SK-N-SH (cell line): ENCODE data around the gene NYNRIN. TPM values are rescaled to one million over a fixed set of nuclear protein-coding genes. Genes with fewer than 3 reads are reported as not detected.

Source experiments
- CTCF ChIA-PET: fragments of 300-600, 350-600 bp; formaldehyde crosslinking; extraction: SDS; loops from one replicate; lab custom pipeline; 2021; lab: Yijun Ruan, JAX
- POLR2A ChIA-PET: fragments of 350-600 bp; sonication (Branson Sonifier 250); formaldehyde crosslinking; extraction: SDS; loops from one replicate; lab custom pipeline; 2020; ENCODE audit warnings: antibody characterized with exemption, inconsistent platforms; lab: Yijun Ruan, JAX
- DNase-seq: peaks from one replicate; pipeline ENCODE4 v3.0.0; 2012
- H2AFZ ChIP-seq: fragments of 200-600 bp; sonication (generic); 2 replicates; pipeline ENCODE4 v1.8.1; 2016; ENCODE audit warnings: antibody characterized with exemption, mild to moderate bottlenecking, low read depth
- H3F3A ChIP-seq: fragments of 200-600 bp; sonication (generic); replicated peaks from 2 replicates; pipeline ENCODE3; 2016; ENCODE audit warnings: antibody characterized with exemption, mild to moderate bottlenecking; ENCODE audit not compliant: insufficient read depth
- H3K27ac ChIP-seq, 2 experiments: fragments of 200-500 bp in 1 of 2; fragments of 200-600 bp in 1 of 2; sonication (Bioruptor generic) in 1 of 2; sonication (generic), shearing (Covaris generic) in 1 of 2; 2 replicates each; pipeline versions ENCODE4 v1.5.1 to v1.6.1; 2014 to 2016; ENCODE audit warnings: low read depth in 2 of 2, inconsistent platforms in 1 of 2, low read length in 1 of 2, mild to moderate bottlenecking in 1 of 2, mixed read lengths in 1 of 2
- H3K27me3 ChIP-seq: fragments of 200-600 bp; sonication (generic), shearing (Covaris generic); 2 replicates; pipeline ENCODE4 v1.6.1; 2016; ENCODE audit warnings: mixed run types; ENCODE audit not compliant: insufficient read depth
- H3K36me3 ChIP-seq, 2 experiments: fragments of 200-500 bp in 1 of 2; fragments of 200-600 bp in 1 of 2; sonication (Bioruptor generic) in 1 of 2; sonication (generic) in 1 of 2; replicated peaks in 1 of 2; 2 replicates each; pipeline versions ENCODE3 to v1.5.1; 2014 to 2016; ENCODE audit warnings: low read length in 1 of 2, mild to moderate bottlenecking in 1 of 2; ENCODE audit not compliant: insufficient read depth in 2 of 2, control insufficient read depth in 1 of 2
- H3K4me1 ChIP-seq, 2 experiments: fragments of 200-500 bp in 1 of 2; fragments of 200-600 bp in 1 of 2; sonication (Bioruptor generic) in 1 of 2; sonication (generic), shearing (Covaris generic) in 1 of 2; 2 replicates each; pipeline versions ENCODE4 v1.5.1 to v1.6.1; 2014 to 2016; ENCODE audit warnings: low read depth in 1 of 2, low read length in 1 of 2, mixed run types in 1 of 2; ENCODE audit not compliant: insufficient read depth in 2 of 2, control insufficient read depth in 1 of 2
- H3K4me2 ChIP-seq: fragments of 200-600 bp; sonication (generic), shearing (Covaris generic); 2 replicates; pipeline ENCODE4 v1.6.1; 2017; ENCODE audit warnings: mixed run types
- H3K4me3 ChIP-seq, 2 experiments: fragments of 200-500 bp in 1 of 2; fragments of 200-600 bp in 1 of 2; sonication (Bioruptor generic) in 1 of 2; sonication (generic), shearing (Covaris generic) in 1 of 2; 2 replicates each; pipeline versions ENCODE4 v1.5.1 to v1.8.1; 2014 to 2016; ENCODE audit warnings: low read depth in 2 of 2, inconsistent platforms in 1 of 2, low read length in 1 of 2, mild to moderate bottlenecking in 1 of 2, mixed read lengths in 1 of 2, moderate library complexity in 1 of 2
- H3K79me2 ChIP-seq: fragments of 200-600 bp; sonication (generic); 2 replicates; pipeline ENCODE4 v1.8.1; 2017; ENCODE audit warnings: mild to moderate bottlenecking; ENCODE audit not compliant: insufficient read depth
- H3K9ac ChIP-seq: fragments of 200-600 bp; sonication (generic); 2 replicates; pipeline ENCODE4 v1.6.1; 2017; ENCODE audit warnings: mixed run types
- H3K9me2 ChIP-seq: fragments of 200-600 bp; sonication (generic); 2 replicates; pipeline ENCODE4 v1.6.1; 2017; ENCODE audit warnings: mixed run types
- H3K9me3 ChIP-seq: fragments of 200-600 bp; sonication (generic); 2 replicates; pipeline ENCODE4 v1.6.1; 2017; ENCODE audit warnings: mixed run types, mild to moderate bottlenecking, moderate library complexity
- H4K20me1 ChIP-seq: fragments of 200-600 bp; sonication (generic); 2 replicates; pipeline ENCODE4 v1.6.1; 2017; ENCODE audit warnings: mild to moderate bottlenecking, mixed run types; ENCODE audit not compliant: insufficient read depth
- ELF1 ChIP-seq: IDR thresholded peaks from 2 replicates; pipeline ENCODE4 v1.4.0; 2012
- FOXM1 ChIP-seq: IDR thresholded peaks from 2 replicates; pipeline ENCODE4 v1.4.0; 2012; ENCODE audit warnings: low read depth, mild to moderate bottlenecking
- GATA2 ChIP-seq: sonication (generic); formaldehyde crosslinking; IDR thresholded peaks from 2 replicates; pipeline ENCODE4 v1.5.0; 2020; ENCODE audit warnings: mild to moderate bottlenecking, missing genetic modification reagents
- JUND ChIP-seq: IDR thresholded peaks from 2 replicates; pipeline ENCODE4 v1.4.0; 2012
- MEF2A ChIP-seq: IDR thresholded peaks from 2 replicates; pipeline ENCODE4 v1.4.0; 2012; ENCODE audit warnings: low read depth, borderline replicate concordance
- MXI1 ChIP-seq: IDR thresholded peaks from 2 replicates; pipeline ENCODE4 v1.6.1; 2012; ENCODE audit warnings: mild to moderate bottlenecking, low read depth, low read length, improper control_type of control experiment
- NFIC ChIP-seq: IDR thresholded peaks from 2 replicates; pipeline ENCODE4 v1.4.0; 2012; ENCODE audit warnings: borderline replicate concordance
- NRF1 ChIP-seq: IDR thresholded peaks from 2 replicates; pipeline ENCODE4 v1.6.1; 2012; ENCODE audit warnings: low read depth, mild to moderate bottlenecking, low read length
- POLR2AphosphoS5 ChIP-seq: IDR thresholded peaks from 2 replicates; pipeline ENCODE4 v1.6.1; 2012; ENCODE audit warnings: low read depth, low read length
- RAD21 ChIP-seq: IDR thresholded peaks from 2 replicates; pipeline ENCODE4 v1.6.1; 2012; ENCODE audit warnings: mild to moderate bottlenecking, low read length
- RFX5 ChIP-seq: IDR thresholded peaks from 2 replicates; pipeline ENCODE4 v1.6.1; 2012; ENCODE audit warnings: mild to moderate bottlenecking, improper control_type of control experiment, low read length
- SIN3A ChIP-seq: IDR thresholded peaks from 2 replicates; pipeline ENCODE4 v1.6.1; 2012; ENCODE audit warnings: low read depth, mild to moderate bottlenecking, low read length, moderate library complexity, borderline replicate concordance
- TEAD4 ChIP-seq: IDR thresholded peaks from 2 replicates; pipeline ENCODE4 v1.4.0; 2012; ENCODE audit warnings: mild to moderate bottlenecking, borderline replicate concordance; ENCODE audit not compliant: insufficient read depth
- YY1 ChIP-seq: IDR thresholded peaks from 2 replicates; pipeline ENCODE4 v1.4.0; 2012; ENCODE audit warnings: low read depth, mild to moderate bottlenecking
- WGBS: methylation state at CpG from one replicate; pipeline ENCODE4 v1.1.6; 2017; ENCODE audit warnings: low lambda C conversion rate; 5-methylcytosine and 5-hydroxymethylcytosine counted together
- polyA plus RNA-seq, 3 experiments: library from polyadenylated mRNA; depleted of rRNA; stranded (reverse); fragments of >200 nt; gene quantifications; 2 replicates each; pipeline ENCODE4 v1.2.3, GENCODE V29; 2012
- TF ChIP-seq, protein P1 (sequence below): fragments of 200-600 bp; sonication (generic); IDR thresholded peaks from 2 replicates; pipeline ENCODE4 v1.6.1; 2017; ENCODE audit warnings: antibody characterized with exemption, mild to moderate bottlenecking, moderate library complexity
- TF ChIP-seq, protein P2 (sequence below): IDR thresholded peaks from 2 replicates; pipeline ENCODE4 v1.4.0; 2012; ENCODE audit warnings: low read depth

NYNRIN gene
- polyA plus RNA-seq, 1 of the 3 experiments (the other 2 are of a cell fraction), result 4.8 TPM

DNA sequence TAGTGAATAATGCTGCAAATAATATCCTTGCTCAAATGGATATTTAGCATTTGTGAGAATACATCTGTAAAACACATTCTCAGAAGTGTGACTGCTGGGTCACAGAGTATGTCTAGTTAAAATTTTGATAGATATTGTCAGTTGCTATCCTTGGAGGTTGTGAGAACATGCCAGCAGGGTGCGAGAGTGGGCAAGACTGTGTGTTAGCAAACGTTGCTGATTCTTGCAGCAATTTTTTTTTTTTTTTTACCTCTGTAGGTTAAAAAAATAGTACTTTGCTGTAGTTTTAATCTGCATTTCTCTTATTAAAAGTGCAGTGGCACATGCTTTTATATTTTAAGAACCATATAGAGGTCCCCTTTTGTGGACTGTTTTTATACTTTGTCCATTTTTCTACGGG lies 4.5 kb upstream of the NYNRIN start:
- CTCF ChIA-PET, result interaction anchor here (1.0 to 2.5 kb wide), 4 partner anchors 14 to 37 kb away, joined by 3 to 7 read pairs (median 4); no protein-coding TSS in a partner anchor
- WGBS, result 58% methylated on average over 3 of the region's 3 CpGs
- TF ChIP-seq YY1 (no peak), GATA2 (no peak), NRF1 (no peak), RFX5 (no peak), MEF2A (no peak), TEAD4 (no peak), POLR2AphosphoS5 (no peak), JUND (no peak), SIN3A (no peak)

DNA sequence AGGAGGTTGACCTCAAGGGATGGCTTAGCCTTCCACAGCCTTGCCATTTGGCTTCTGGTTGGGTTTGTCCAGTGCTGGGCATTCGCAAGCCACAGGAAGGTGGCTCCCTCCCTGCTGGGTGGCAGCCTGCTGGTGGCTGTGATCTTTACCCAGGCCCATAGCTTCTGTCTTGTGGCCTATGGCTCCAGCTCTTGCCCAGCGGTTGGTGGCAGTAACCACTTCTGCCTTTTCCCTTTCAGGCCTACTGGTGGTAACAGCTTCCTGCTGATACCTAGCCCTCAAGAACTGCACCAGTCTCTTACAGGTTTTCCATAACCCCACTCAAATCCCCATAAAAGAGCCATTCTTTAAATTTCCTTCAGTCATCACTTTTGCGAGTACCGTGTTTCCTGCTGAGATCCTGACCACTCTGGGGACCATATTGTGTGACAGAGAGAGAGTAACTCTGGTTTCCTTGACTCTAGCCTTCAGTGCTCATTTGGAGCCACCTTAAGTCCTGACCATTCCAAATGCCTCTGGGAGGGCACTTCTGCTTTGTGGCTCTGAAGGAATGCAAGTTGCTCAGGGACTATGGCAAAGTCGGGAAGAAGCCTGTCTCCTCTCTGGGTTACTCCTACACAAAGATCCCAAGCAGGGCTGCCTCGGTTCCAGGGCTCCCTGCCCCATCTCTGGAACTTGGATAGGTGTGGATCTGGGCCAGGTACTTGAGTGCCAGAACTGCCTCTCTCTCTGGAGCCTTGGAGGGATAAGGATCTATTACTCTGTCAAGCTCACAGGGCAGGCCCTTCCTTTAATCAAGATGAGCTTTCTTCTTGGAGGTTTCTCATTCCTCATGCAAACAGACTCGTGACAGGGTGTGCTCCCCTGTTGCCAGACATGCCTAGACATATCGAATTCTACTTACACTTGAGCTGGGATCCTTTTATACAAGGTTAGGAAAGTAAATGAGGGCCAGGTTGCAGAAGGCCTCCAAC lies 2.9 kb upstream of the NYNRIN start:
- TF ChIP-seq MEF2A (no peak), SIN3A (no peak), FOXM1 (no peak), RAD21 (no peak), POLR2AphosphoS5 (no peak), NFIC (no peak), MXI1 (no peak), ELF1 (no peak)
- TF ChIP-seq, protein P1, sequence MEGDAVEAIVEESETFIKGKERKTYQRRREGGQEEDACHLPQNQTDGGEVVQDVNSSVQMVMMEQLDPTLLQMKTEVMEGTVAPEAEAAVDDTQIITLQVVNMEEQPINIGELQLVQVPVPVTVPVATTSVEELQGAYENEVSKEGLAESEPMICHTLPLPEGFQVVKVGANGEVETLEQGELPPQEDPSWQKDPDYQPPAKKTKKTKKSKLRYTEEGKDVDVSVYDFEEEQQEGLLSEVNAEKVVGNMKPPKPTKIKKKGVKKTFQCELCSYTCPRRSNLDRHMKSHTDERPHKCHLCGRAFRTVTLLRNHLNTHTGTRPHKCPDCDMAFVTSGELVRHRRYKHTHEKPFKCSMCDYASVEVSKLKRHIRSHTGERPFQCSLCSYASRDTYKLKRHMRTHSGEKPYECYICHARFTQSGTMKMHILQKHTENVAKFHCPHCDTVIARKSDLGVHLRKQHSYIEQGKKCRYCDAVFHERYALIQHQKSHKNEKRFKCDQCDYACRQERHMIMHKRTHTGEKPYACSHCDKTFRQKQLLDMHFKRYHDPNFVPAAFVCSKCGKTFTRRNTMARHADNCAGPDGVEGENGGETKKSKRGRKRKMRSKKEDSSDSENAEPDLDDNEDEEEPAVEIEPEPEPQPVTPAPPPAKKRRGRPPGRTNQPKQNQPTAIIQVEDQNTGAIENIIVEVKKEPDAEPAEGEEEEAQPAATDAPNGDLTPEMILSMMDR, result no peak
- TF ChIP-seq, protein P2, sequence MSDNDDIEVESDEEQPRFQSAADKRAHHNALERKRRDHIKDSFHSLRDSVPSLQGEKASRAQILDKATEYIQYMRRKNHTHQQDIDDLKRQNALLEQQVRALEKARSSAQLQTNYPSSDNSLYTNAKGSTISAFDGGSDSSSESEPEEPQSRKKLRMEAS, result no peak
- Histone ChIP-seq H3K79me2 (no peaks in the 10 kb centered on the region), H3F3A (peaks cover 15% of the 10 kb centered on the region), H3K4me1 (peaks cover 0 to 22% of the 10 kb centered on the region in 2 experiments; a peak in 2 of 4 replicates), H3K4me2 (no peak overlapping the region), H3K9me3 (no peaks in the 10 kb centered on the region), H3K9me2 (no peaks in the 10 kb centered on the region), H3K27ac (no peak overlapping the region), H4K20me1 (no peaks in the 10 kb centered on the region), H3K9ac (no peak overlapping the region), H3K4me3 (no peak overlapping the region), H3K36me3 (no peaks in the 10 kb centered on the region), H2AFZ (no peak overlapping the region), H3K27me3 (no peaks in the 10 kb centered on the region)
- ChIA-PET CTCF (interaction anchor here (0.8 to 3.1 kb wide), 4 partner anchors 30 to 62 kb away, joined by 3 to 16 read pairs (median 5); partner anchors contain the start of gene ADCY4), POLR2A (no interaction called here)
- 66% methylated on average over 7 of the region's 8 CpGs for WGBS
- DNase-seq, result no peak

More for the DNA sequence above, 4.5 kb upstream of the NYNRIN start:
- H2AFZ ChIP-seq, result no peak overlapping the region
- H3K36me3 ChIP-seq, result no peaks in the 10 kb centered on the region
- no peaks in the 10 kb centered on the region for H4K20me1 ChIP-seq
- no peak for DNase-seq
- POLR2A ChIA-PET, result no interaction called here
- no peak overlapping the region for H3K27ac ChIP-seq
- H3K27me3 ChIP-seq, result no peaks in the 10 kb centered on the region
- no peaks in the 10 kb centered on the region for H3K79me2 ChIP-seq
- H3K4me2 ChIP-seq, result no peak overlapping the region
- peaks cover 15% of the 10 kb centered on the region for H3F3A ChIP-seq
- no peak overlapping the region for H3K9ac ChIP-seq
- no peaks in the 10 kb centered on the region for H3K9me3 ChIP-seq
- H3K9me2 ChIP-seq, result no peaks in the 10 kb centered on the region
- H3K4me1 ChIP-seq, result peaks cover 0 to 10% of the 10 kb centered on the region in 2 experiments; a peak in 2 of 4 replicates
- no peak overlapping the region for H3K4me3 ChIP-seq
